Caco-2 (cell line): ENCODE data around the gene OR4C6. TPM values are rescaled to one million over a fixed set of nuclear protein-coding genes. Genes with fewer than 3 reads are reported as not detected.

Experiments used
- BruUV-seq: library from RNA; stranded (reverse); fragments of 400-500 nt; replicated peaks from 2 replicates; lab custom pipeline; 2021; lab: Mats Ljungman, UMichigan
- CTCF ChIA-PET: fragments of 300-600 bp; sonication (Branson Sonifier 250); formaldehyde crosslinking; loops from one replicate; lab custom pipeline; 2022; ENCODE audit warnings: antibody characterized with exemption; lab: Charles Lee
- POLR2A ChIA-PET: fragments of 300-600 bp; sonication (Branson Sonifier 250); formaldehyde crosslinking; loops from one replicate; lab custom pipeline; 2022; ENCODE audit warnings: antibody characterized with exemption; lab: Charles Lee
- DNase-seq, 2 experiments: peaks; one replicate each; pipeline versions ENCODE4 v3.0.0 to v3.0.0-alpha.2; 2020 to 2022
- H3K27me3 ChIP-seq: replicated peaks from 2 replicates; pipeline ENCODE4 v1.6.0; 2011; ENCODE audit warnings: low read length; ENCODE audit not compliant: control insufficient read depth, insufficient read depth
- H3K36me3 ChIP-seq: 2 replicates; pipeline ENCODE4 v1.5.1; 2011; ENCODE audit warnings: low read length; ENCODE audit not compliant: control insufficient read depth, insufficient read depth
- H3K4me1 ChIP-seq: fragments of 250-450 bp; sonication (Bioruptor Pico); 2 replicates; pipeline ENCODE4 v1.5.1; 2020; ENCODE audit warnings: mild to moderate bottlenecking
- H3K4me3 ChIP-seq: 2 replicates; pipeline ENCODE4 v1.5.1; 2011; ENCODE audit warnings: low read depth, mild to moderate bottlenecking, control low read depth, low read length
- H3K9me3 ChIP-seq: fragments of 250-450 bp; sonication (Bioruptor Pico); 2 replicates; pipeline ENCODE4 v1.5.1; 2020; ENCODE audit warnings: mild to moderate bottlenecking, moderate library complexity
- H3K27ac Mint-ChIP-seq: one replicate; pipeline ENCODE4 v1.8.0; 2022; ENCODE audit warnings: mixed read lengths; ENCODE audit not compliant: unreplicated experiment
- H3K27me3 Mint-ChIP-seq: one replicate; pipeline ENCODE4 v1.8.0; 2022; ENCODE audit warnings: mixed read lengths; ENCODE audit not compliant: insufficient read depth, unreplicated experiment
- H3K36me3 Mint-ChIP-seq: one replicate; pipeline ENCODE4 v1.8.0; 2022; ENCODE audit warnings: mild to moderate bottlenecking, mixed read lengths; ENCODE audit not compliant: insufficient read depth, unreplicated experiment
- H3K4me1 Mint-ChIP-seq: one replicate; pipeline ENCODE4 v1.8.0; 2022; ENCODE audit warnings: low read depth, mixed read lengths; ENCODE audit not compliant: unreplicated experiment
- H3K4me3 Mint-ChIP-seq: one replicate; pipeline ENCODE4 v1.8.0; 2022; ENCODE audit warnings: mild to moderate bottlenecking, moderate library complexity, mixed read lengths; ENCODE audit not compliant: unreplicated experiment
- H3K9me3 Mint-ChIP-seq: one replicate; pipeline ENCODE4 v1.8.0; 2022; ENCODE audit warnings: mixed read lengths; ENCODE audit not compliant: unreplicated experiment
- intact Hi-C: fragments of 100-400 bp; cut with micrococcal nuclease; formaldehyde crosslinking; loops from one replicate; pipeline ENCODE4 v1.10.0; 2022; ENCODE audit not compliant: unreplicated experiment
- total RNA-seq: library from RNA; stranded (reverse); gene quantifications from 2 replicates; pipeline ENCODE4 v1.2.3, GENCODE V29; 2022
- TF ChIP-seq, protein P1 (sequence below), 2 experiments: fragments of 200-600 bp in 1 of 2; IDR thresholded peaks; 1 replicate in 1 of 2; 2 replicates in 1 of 2; pipeline versions ENCODE4 v1.5.1 to v1.8.0; 2011 to 2022; ENCODE audit warnings: antibody characterized with exemption in 1 of 2, control low read depth in 1 of 2, inconsistent platforms in 1 of 2, low read depth in 1 of 2, low read length in 1 of 2, mild to moderate bottlenecking in 1 of 2, moderate library complexity in 1 of 2; ENCODE audit not compliant: insufficient read depth in 1 of 2, severe bottlenecking in 1 of 2, unreplicated experiment in 1 of 2

The OR4C6 gene
- total RNA-seq, 1 experiment from 2014 or later, result not detected

- H3K27me3 ChIP-seq, result no peaks in the 10 kb centered on the region
- TF ChIP-seq, protein P1, sequence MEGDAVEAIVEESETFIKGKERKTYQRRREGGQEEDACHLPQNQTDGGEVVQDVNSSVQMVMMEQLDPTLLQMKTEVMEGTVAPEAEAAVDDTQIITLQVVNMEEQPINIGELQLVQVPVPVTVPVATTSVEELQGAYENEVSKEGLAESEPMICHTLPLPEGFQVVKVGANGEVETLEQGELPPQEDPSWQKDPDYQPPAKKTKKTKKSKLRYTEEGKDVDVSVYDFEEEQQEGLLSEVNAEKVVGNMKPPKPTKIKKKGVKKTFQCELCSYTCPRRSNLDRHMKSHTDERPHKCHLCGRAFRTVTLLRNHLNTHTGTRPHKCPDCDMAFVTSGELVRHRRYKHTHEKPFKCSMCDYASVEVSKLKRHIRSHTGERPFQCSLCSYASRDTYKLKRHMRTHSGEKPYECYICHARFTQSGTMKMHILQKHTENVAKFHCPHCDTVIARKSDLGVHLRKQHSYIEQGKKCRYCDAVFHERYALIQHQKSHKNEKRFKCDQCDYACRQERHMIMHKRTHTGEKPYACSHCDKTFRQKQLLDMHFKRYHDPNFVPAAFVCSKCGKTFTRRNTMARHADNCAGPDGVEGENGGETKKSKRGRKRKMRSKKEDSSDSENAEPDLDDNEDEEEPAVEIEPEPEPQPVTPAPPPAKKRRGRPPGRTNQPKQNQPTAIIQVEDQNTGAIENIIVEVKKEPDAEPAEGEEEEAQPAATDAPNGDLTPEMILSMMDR (IDR thresholded peaks at IDR 0.05; ENCODE audit: insufficient read depth in 1 of 2, low read depth in 1 of 2, low read length in 1 of 2, severe bottlenecking in 1 of 2, unreplicated experiment in 1 of 2), result no peak
- H3K36me3 Mint-ChIP-seq, result no peaks in the 10 kb centered on the region
- no peak overlapping the region for H3K27ac Mint-ChIP-seq
- ChIA-PET POLR2A (no interaction called here), CTCF (no interaction called here)
- BruUV-seq, result no TSS peak
- H3K36me3 ChIP-seq, result no peaks in the 10 kb centered on the region
- no peak for DNase-seq
- no peaks in the 10 kb centered on the region for H3K9me3 ChIP-seq
- no peak overlapping the region for H3K4me3 ChIP-seq
- H3K9me3 Mint-ChIP-seq, result no peaks in the 10 kb centered on the region
- intact Hi-C loops, result no loop called here
- no peaks in the 10 kb centered on the region for H3K4me1 Mint-ChIP-seq
- no peaks in the 10 kb centered on the region for H3K4me1 ChIP-seq
- no peaks in the 10 kb centered on the region for H3K27me3 Mint-ChIP-seq
- no peak overlapping the region for H3K4me3 Mint-ChIP-seq
These were observed 11.9 kb downstream of the OR4C6 start for GRCh38 chr11:55673860-55674259.

DNA sequence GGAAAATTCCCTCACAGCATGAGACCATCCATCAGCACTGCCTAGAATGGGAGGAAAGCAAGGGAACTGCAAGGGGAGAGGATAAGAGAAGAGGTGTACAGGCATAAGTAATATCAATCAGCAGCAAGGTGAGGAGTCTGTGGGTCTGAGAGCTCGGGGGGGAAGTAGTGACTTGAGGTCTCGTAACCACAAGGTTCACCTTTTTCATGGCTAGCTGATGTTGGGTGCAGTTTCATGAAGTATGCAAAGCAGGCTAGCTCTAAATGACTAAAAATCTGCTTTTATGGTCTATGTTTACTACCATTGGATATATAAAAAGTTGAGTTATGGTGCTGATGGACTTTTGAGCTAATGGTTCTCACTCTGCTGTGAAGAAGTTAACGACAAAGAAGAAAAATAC, 35.8 kb downstream of the OR4C6 start:
- no peaks in the 10 kb centered on the region for H3K9me3 ChIP-seq
- Mint-ChIP-seq H3K27me3 (no peaks in the 10 kb centered on the region), H3K36me3 (no peaks in the 10 kb centered on the region), H3K27ac (no peak overlapping the region), H3K4me1 (no peaks in the 10 kb centered on the region), H3K4me3 (no peak overlapping the region), H3K9me3 (peaks cover 3% of the 10 kb centered on the region)
- ChIA-PET POLR2A (no interaction called here), CTCF (no interaction called here)
- no TSS peak for BruUV-seq
- TF ChIP-seq, protein P1 (IDR thresholded peaks at IDR 0.05; ENCODE audit: insufficient read depth in 1 of 2, low read depth in 1 of 2, low read length in 1 of 2, severe bottlenecking in 1 of 2, unreplicated experiment in 1 of 2), result no peak
- no peak for DNase-seq
- no peaks in the 10 kb centered on the region for H3K27me3 ChIP-seq
- H3K36me3 ChIP-seq, result no peaks in the 10 kb centered on the region
- H3K4me3 ChIP-seq, result no peak overlapping the region
- H3K4me1 ChIP-seq, result no peaks in the 10 kb centered on the region
- intact Hi-C loops, result no loop called here

DNA sequence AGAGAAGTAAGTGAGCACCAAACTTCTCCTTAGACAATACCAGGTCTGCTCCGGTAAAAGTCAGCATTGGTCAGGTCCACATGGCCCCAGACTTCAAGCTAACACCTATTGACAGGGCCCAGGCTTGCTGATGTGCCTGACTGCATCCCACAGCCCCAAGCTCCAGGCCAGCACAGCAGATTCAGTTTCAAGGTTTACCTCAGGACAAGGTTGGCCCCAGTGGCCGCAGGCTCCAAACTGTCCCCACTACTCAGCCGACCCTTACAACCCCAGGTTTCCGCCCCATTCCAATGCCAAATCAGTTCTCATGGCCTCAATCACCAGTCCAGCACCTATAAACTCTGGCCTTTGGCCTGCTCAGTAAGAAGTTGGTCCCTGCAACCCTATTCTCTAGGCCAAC, 39.4 kb downstream of the OR4C6 start:
- H3K4me1 ChIP-seq, result no peaks in the 10 kb centered on the region
- H3K4me3 ChIP-seq, result no peak overlapping the region
- Mint-ChIP-seq H3K4me1 (no peaks in the 10 kb centered on the region), H3K36me3 (no peaks in the 10 kb centered on the region), H3K27me3 (no peaks in the 10 kb centered on the region), H3K9me3 (peaks cover 28% of the 10 kb centered on the region), H3K27ac (no peak overlapping the region), H3K4me3 (no peak overlapping the region)
- no peaks in the 10 kb centered on the region for H3K36me3 ChIP-seq
- ChIA-PET POLR2A (no interaction called here), CTCF (no interaction called here)
- TF ChIP-seq, protein P1 (IDR thresholded peaks at IDR 0.05; ENCODE audit: insufficient read depth in 1 of 2, low read depth in 1 of 2, low read length in 1 of 2, severe bottlenecking in 1 of 2, unreplicated experiment in 1 of 2), result no peak
- intact Hi-C loops, result no loop called here
- DNase-seq, result no peak
- no peaks in the 10 kb centered on the region for H3K27me3 ChIP-seq
- no peaks in the 10 kb centered on the region for H3K9me3 ChIP-seq
- BruUV-seq, result no TSS peak
